Measurements from ENCODE around the gene LAIR2.

DNA sequence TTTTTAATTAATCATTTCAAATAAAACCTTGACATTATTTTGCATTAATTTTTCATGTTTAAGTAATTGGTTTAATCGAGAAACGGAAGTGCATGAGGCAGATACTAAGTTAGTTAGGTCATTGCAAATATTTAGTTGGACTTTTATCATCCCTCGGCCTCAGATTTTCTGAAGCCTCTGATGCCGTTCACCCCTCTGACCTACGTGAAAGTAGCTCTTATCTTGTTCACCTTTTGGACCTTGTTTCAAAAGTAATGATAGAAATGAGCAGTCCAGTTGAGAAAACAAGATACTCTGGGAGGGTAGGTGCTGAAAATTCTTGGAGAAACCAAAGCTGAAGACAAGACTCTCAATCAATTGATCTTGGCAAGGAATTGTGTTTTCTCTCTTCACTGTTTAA lies 23.0 kb downstream of the LAIR2 start:
- TF ChIP-seq POLR2A (IDR thresholded peaks at IDR 0.05; ENCODE audit: low read length) (no peak), PBX3 (IDR thresholded peaks at IDR 0.05) (no peak), MAZ (IDR thresholded peaks at IDR 0.05; ENCODE audit: borderline replicate concordance, low read depth, low read length) (no peak), RNF2 (IDR thresholded peaks at IDR 0.05; ENCODE audit: borderline replicate concordance, low read depth) (no peak), REST (IDR thresholded peaks at IDR 0.05) (no peak)
- TF ChIP-seq, protein P1, sequence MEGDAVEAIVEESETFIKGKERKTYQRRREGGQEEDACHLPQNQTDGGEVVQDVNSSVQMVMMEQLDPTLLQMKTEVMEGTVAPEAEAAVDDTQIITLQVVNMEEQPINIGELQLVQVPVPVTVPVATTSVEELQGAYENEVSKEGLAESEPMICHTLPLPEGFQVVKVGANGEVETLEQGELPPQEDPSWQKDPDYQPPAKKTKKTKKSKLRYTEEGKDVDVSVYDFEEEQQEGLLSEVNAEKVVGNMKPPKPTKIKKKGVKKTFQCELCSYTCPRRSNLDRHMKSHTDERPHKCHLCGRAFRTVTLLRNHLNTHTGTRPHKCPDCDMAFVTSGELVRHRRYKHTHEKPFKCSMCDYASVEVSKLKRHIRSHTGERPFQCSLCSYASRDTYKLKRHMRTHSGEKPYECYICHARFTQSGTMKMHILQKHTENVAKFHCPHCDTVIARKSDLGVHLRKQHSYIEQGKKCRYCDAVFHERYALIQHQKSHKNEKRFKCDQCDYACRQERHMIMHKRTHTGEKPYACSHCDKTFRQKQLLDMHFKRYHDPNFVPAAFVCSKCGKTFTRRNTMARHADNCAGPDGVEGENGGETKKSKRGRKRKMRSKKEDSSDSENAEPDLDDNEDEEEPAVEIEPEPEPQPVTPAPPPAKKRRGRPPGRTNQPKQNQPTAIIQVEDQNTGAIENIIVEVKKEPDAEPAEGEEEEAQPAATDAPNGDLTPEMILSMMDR (IDR thresholded peaks at IDR 0.05), result no peak
